SK-N-SH treated with all-trans-retinoic acid at 6 μM for 48 hours (cell line): ENCODE measurements around the gene KRTAP9-4.

Source experiments
- CREB5 ChIP-seq: fragments of 250-450 bp; sonication (Bioruptor Pico); IDR thresholded peaks from 2 replicates; pipeline ENCODE4 v1.5.1; 2020; ENCODE audit warnings: low read depth, mild to moderate bottlenecking, moderate library complexity
- ESRRG ChIP-seq: fragments of 250-450 bp; sonication (Bioruptor Pico); IDR thresholded peaks from 2 replicates; pipeline ENCODE4 v1.6.1; 2021; ENCODE audit warnings: mild to moderate bottlenecking
- PATZ1 ChIP-seq: fragments of 250-450 bp; sonication (Bioruptor Pico); IDR thresholded peaks from 2 replicates; pipeline ENCODE4 v1.8.0; 2020; ENCODE audit warnings: mild to moderate bottlenecking, moderate library complexity, borderline replicate concordance
- RARB ChIP-seq: fragments of 250-450 bp; sonication (Bioruptor Pico); IDR thresholded peaks from 2 replicates; pipeline ENCODE4 v1.8.0; 2021; ENCODE audit warnings: mild to moderate bottlenecking, moderate library complexity
- TCF4 ChIP-seq: fragments of 250-450 bp; sonication (Bioruptor Pico); IDR thresholded peaks from 2 replicates; pipeline ENCODE4 v1.8.0; 2021; ENCODE audit warnings: mild to moderate bottlenecking, moderate library complexity, borderline replicate concordance
- ZFP3 ChIP-seq: fragments of 250-450 bp; sonication (Bioruptor Pico); IDR thresholded peaks from 2 replicates; pipeline ENCODE4 v1.5.0; 2020; ENCODE audit warnings: mild to moderate bottlenecking, moderate library complexity
- ZFP30 ChIP-seq: fragments of 450-650 bp; formaldehyde crosslinking; IDR thresholded peaks from 2 replicates; pipeline ENCODE4 v1.5.0; 2022; ENCODE audit warnings: mild to moderate bottlenecking, moderate library complexity
- ZNF8 ChIP-seq: fragments of 450-650 bp; formaldehyde crosslinking; IDR thresholded peaks from 2 replicates; pipeline ENCODE4 v1.5.0; 2020; ENCODE audit warnings: mild to moderate bottlenecking, moderate library complexity

- TF ChIP-seq ZFP30 (CRISPR knock-in tag): no peak
- no peak for TF ChIP-seq TCF4 (CRISPR knock-in tag)
- TF ChIP-seq ZFP3 (CRISPR knock-in tag): no peak
- TF ChIP-seq PATZ1 (CRISPR knock-in tag): no peak
- no peak for TF ChIP-seq CREB5 (CRISPR knock-in tag)
- no peak for TF ChIP-seq ESRRG (CRISPR knock-in tag)
- no peak for TF ChIP-seq ZNF8 (CRISPR knock-in tag)
- no peak for TF ChIP-seq RARB (CRISPR knock-in tag)
Observed at GRCh38 chr17:41284043-41284442, 34.6 kb downstream of the KRTAP9-4 start.
